ENCODE results near the gene GP5.

GP5 gene

GRCh38 chr3:194377708-194378107 lies 21.4 kb downstream of the GP5 start:
- FAIRE-seq (no peak), DNase-seq (ENCODE audit: insufficient read length, low spot score) (no peak)

GRCh38 chr3:194376241-194376560 lies 22.9 kb downstream of the GP5 start:
- DNase-seq (ENCODE audit: insufficient read length, low spot score) (no peak), FAIRE-seq (no peak)

- no peak for FAIRE-seq
- DNase-seq (ENCODE audit: insufficient read length, low spot score) = no peak
These were observed 23.4 kb downstream of the GP5 start for GRCh38 chr3:194375473-194376240.

- FAIRE-seq = no peak
- no peak for DNase-seq (ENCODE audit: insufficient read length, low spot score)
These were observed 24.1 kb downstream of the GP5 start for GRCh38 chr3:194374935-194375334.

- no peak for FAIRE-seq
- no peak for DNase-seq (ENCODE audit: insufficient read length, low spot score)
These were observed 25.2 kb downstream of the GP5 start for GRCh38 chr3:194373899-194374298.

GRCh38 chr3:194373028-194373427 lies 26.0 kb downstream of the GP5 start:
- FAIRE-seq = no peak
- DNase-seq (ENCODE audit: insufficient read length, low spot score) = no peak

- FAIRE-seq = no peak
These were observed 28.3 kb downstream of the GP5 start for GRCh38 chr3:194370753-194371152.

GRCh38 chr3:194369522-194370279 lies 29.4 kb downstream of the GP5 start, which contains the start of gene LRRC15:
LRRC15 (minus strand) TSS chr3:194369743; CDS start chr3:194361043, 8,700 bp downstream.
- no peak for FAIRE-seq

More at GRCh38 chr3:194370753-194371152, 28.3 kb downstream of the GP5 start:
- no peak for DNase-seq (ENCODE audit: insufficient read length, low spot score)

GRCh38 chr3:194368918-194369317 lies 30.1 kb downstream of the GP5 start:
- DNase-seq (ENCODE audit: insufficient read length, low spot score) (no peak), FAIRE-seq (no peak)

More at GRCh38 chr3:194369522-194370279, 29.4 kb downstream of the GP5 start, which contains the start of gene LRRC15:
- DNase-seq (ENCODE audit: insufficient read length, low spot score) = no peak

- FAIRE-seq (no peak), DNase-seq (ENCODE audit: insufficient read length, low spot score) (no peak)
These were observed 30.8 kb downstream of the GP5 start for GRCh38 chr3:194367992-194368841.

GRCh38 chr3:194365978-194366490 lies 33.0 kb downstream of the GP5 start:
- no peak for FAIRE-seq
- DNase-seq (ENCODE audit: insufficient read length, low spot score) = no peak

GRCh38 chr3:194365526-194365925 lies 33.5 kb downstream of the GP5 start:
- FAIRE-seq (no peak), DNase-seq (ENCODE audit: insufficient read length, low spot score) (no peak)

GRCh38 chr3:194364652-194365434 lies 34.2 kb downstream of the GP5 start:
- FAIRE-seq = no peak
- no peak for DNase-seq (ENCODE audit: insufficient read length, low spot score)

GRCh38 chr3:194364314-194364651 lies 34.8 kb downstream of the GP5 start:
- FAIRE-seq = no peak

GRCh38 chr3:194360568-194360967 lies 38.5 kb downstream of the GP5 start:
- FAIRE-seq = no peak
- DNase-seq (ENCODE audit: insufficient read length, low spot score) = no peak

More at GRCh38 chr3:194364314-194364651, 34.8 kb downstream of the GP5 start:
- no peak for DNase-seq (ENCODE audit: insufficient read length, low spot score)

- no peak for FAIRE-seq
These were observed 41.4 kb downstream of the GP5 start for GRCh38 chr3:194357681-194358080.

GRCh38 chr3:194355379-194355778 lies 43.7 kb downstream of the GP5 start:
- FAIRE-seq (no peak), DNase-seq (ENCODE audit: insufficient read length, low spot score) (no peak)

More at GRCh38 chr3:194357681-194358080, 41.4 kb downstream of the GP5 start:
- no peak for DNase-seq (ENCODE audit: insufficient read length, low spot score)

- FAIRE-seq (no peak), DNase-seq (ENCODE audit: insufficient read length, low spot score) (no peak)
These were observed 44.8 kb downstream of the GP5 start for GRCh38 chr3:194354315-194354714.

- FAIRE-seq (no peak), DNase-seq (ENCODE audit: insufficient read length, low spot score) (no peak)
These were observed 46.3 kb downstream of the GP5 start for GRCh38 chr3:194352667-194353246.
